Measurements from ENCODE around the gene GLIS1. TPM values are rescaled to one million over a fixed set of nuclear protein-coding genes. Genes with fewer than 3 reads are reported as not detected.

Gene GLIS1
- total RNA-seq, 1 experiment from 2014 or later = 0.39 TPM

- POLR2A ChIA-PET = no interaction called here
- no peak for ATAC-seq
Measured at GRCh38 chr1:53783056-53783455, 44.1 kb upstream of the GLIS1 start.

More at GRCh38 chr1:53783056-53783455, 44.1 kb upstream of the GLIS1 start:
- H3K4me3 ChIP-seq (replicated peaks in 1 of 2; ENCODE audit: low read depth in 1 of 2, low read length in 2 of 2) = no peak overlapping the region
- intact Hi-C loops (cut with micrococcal nuclease) = no loop called here
- H3K27ac ChIP-seq (ENCODE audit: low read depth, low read length) = no peak overlapping the region
- H3K36me3 ChIP-seq (ENCODE audit: control insufficient read depth in 1 of 2, insufficient read depth in 2 of 2, low read length in 2 of 2) = peaks cover 12 to 16% of the 10 kb centered on the region in 2 experiments; a peak in 3 of 4 replicates
- DNase-seq (ENCODE audit: low read depth, low spot score) = no peak
- no peaks in the 10 kb centered on the region for H3K27me3 ChIP-seq (ENCODE audit: insufficient read depth, low read length)
- H2AFZ ChIP-seq (ENCODE audit: low read depth, low read length, poor library complexity, severe bottlenecking) = no peak overlapping the region
- no peaks in the 10 kb centered on the region for H4K20me1 ChIP-seq (ENCODE audit: insufficient read depth)
- no peaks in the 10 kb centered on the region for H3K9me3 ChIP-seq (ENCODE audit: control insufficient read depth in 1 of 2, insufficient read depth in 1 of 2, low read depth in 1 of 2, low read length in 2 of 2)
- H3K9me2 ChIP-seq (ENCODE audit: insufficient read depth) = no peaks in the 10 kb centered on the region
- no peak for TF ChIP-seq ZNF274 (IDR thresholded peaks at IDR 0.05; ENCODE audit: low read depth, low read length)
- TF ChIP-seq SRF (IDR thresholded peaks at IDR 0.05; ENCODE audit: low read depth) = no peak
- TF ChIP-seq TCF7L2 (IDR thresholded peaks at IDR 0.05; ENCODE audit: borderline replicate concordance, extremely low read depth, insufficient read depth, insufficient read length) = no peak
- TF ChIP-seq ZFX (IDR thresholded peaks at IDR 0.05) = no peak
- TF ChIP-seq JUND (IDR thresholded peaks at IDR 0.05) = no peak
- no peak for TF ChIP-seq CEBPB (IDR thresholded peaks at IDR 0.05; ENCODE audit: low read depth)
- no peak for TF ChIP-seq ZBTB33 (IDR thresholded peaks at IDR 0.05; ENCODE audit: extremely low read depth, insufficient replicate concordance, low read length)
- no peak for TF ChIP-seq ELF1 (IDR thresholded peaks at IDR 0.05; ENCODE audit: borderline replicate concordance, low read depth)
- TF ChIP-seq YY1 (IDR thresholded peaks at IDR 0.05; ENCODE audit: extremely low read depth, insufficient replicate concordance, low read depth, low read length) = no peak
- TF ChIP-seq, protein P1, sequence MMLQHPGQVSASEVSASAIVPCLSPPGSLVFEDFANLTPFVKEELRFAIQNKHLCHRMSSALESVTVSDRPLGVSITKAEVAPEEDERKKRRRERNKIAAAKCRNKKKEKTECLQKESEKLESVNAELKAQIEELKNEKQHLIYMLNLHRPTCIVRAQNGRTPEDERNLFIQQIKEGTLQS (IDR thresholded peaks at IDR 0.05) = no peak
- no peak for TF ChIP-seq SIN3A (IDR thresholded peaks at IDR 0.05; ENCODE audit: low read depth)
- TF ChIP-seq CBX3 (IDR thresholded peaks at IDR 0.05; ENCODE audit: low read depth) = no peak
- no peak for TF ChIP-seq RAD21 (IDR thresholded peaks at IDR 0.05; ENCODE audit: low read depth)
- no peak for TF ChIP-seq CTCF (IDR thresholded peaks at IDR 0.05 in 2 of 3, conservative IDR thresholded peaks at IDR 0.05 in 1 of 3; ENCODE audit: borderline replicate concordance in 1 of 3, insufficient read depth in 1 of 3, low read depth in 2 of 3, low read length in 2 of 3)
- TF ChIP-seq EZH2 (IDR thresholded peaks at IDR 0.05) = no peak
- no peak for TF ChIP-seq REST (IDR thresholded peaks at IDR 0.05; ENCODE audit: low read depth)
- no peaks in the 10 kb centered on the region for H3K4me1 ChIP-seq (ENCODE audit: control insufficient read depth in 1 of 2, insufficient read depth in 2 of 2, low read length in 2 of 2)
- ChIA-PET RAD21 (ENCODE audit: low non-redundant PET in 1 of 2, low total read pairs in 2 of 2, uncharacterized antibody in 2 of 2, unreplicated experiment in 2 of 2) (no interaction called here), CTCF (no interaction called here)
- H3K79me2 ChIP-seq (ENCODE audit: insufficient read depth, low read length) = 0 out of 2 replicates have a peak, but pooled peaks cover 5% of the 10 kb centered on the region
- BruUV-seq (replicated peaks) = no TSS peak
- no peak overlapping the region for H3K4me2 ChIP-seq (ENCODE audit: low read length)
- no peak overlapping the region for H3K9ac ChIP-seq (ENCODE audit: low read length)
